ENCODE measurements around the gene DCDC2C.

Gene DCDC2C

GRCh38 chr2:3847397-3848052, 144.2 kb downstream of the DCDC2C start:
- in situ Hi-C loops (cut with HindIII; ENCODE audit: low pct_ligation_motif_present, low pct_unique_long_range_greater_than_20kb, low sequenced_read_pairs) = no loop called here
- DNase-seq = no peak

GRCh38 chr2:3848776-3849175, 145.4 kb downstream of the DCDC2C start:
- no peak for DNase-seq
- in situ Hi-C loops (cut with HindIII; ENCODE audit: low pct_ligation_motif_present, low pct_unique_long_range_greater_than_20kb, low sequenced_read_pairs) = no loop called here

GRCh38 chr2:3849213-3849612, 145.8 kb downstream of the DCDC2C start:
- no peak for DNase-seq
- in situ Hi-C loops (cut with HindIII; ENCODE audit: low pct_ligation_motif_present, low pct_unique_long_range_greater_than_20kb, low sequenced_read_pairs) = no loop called here

GRCh38 chr2:3857576-3857975, 154.2 kb downstream of the DCDC2C start:
- in situ Hi-C loops (cut with HindIII; ENCODE audit: low pct_ligation_motif_present, low pct_unique_long_range_greater_than_20kb, low sequenced_read_pairs) = no loop called here
- DNase-seq = no peak

GRCh38 chr2:3864943-3865865, 161.8 kb downstream of the DCDC2C start:
- no peak for DNase-seq
- in situ Hi-C loops (cut with HindIII; ENCODE audit: low pct_ligation_motif_present, low pct_unique_long_range_greater_than_20kb, low sequenced_read_pairs) = no loop called here

DNA sequence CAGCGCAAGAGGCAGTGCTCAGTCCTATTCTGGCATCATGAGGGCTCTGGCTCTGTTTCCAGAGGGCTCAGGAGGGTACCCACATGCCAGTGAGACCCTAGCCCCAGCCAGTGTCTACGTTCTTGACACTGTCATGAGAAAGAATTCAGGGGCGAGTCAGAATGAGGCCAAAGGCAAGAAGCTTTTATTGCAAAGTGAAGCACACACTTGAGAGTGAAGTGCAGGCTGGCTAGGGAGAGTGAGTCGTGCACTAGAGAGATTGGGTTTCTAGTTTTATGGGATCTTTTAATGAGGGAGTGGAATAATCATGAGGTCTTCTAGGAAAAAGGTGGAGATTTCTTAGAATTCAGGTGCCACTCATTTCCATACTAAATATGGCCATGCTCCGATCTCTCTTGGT, 164.1 kb downstream of the DCDC2C start:
- no peak for DNase-seq
- in situ Hi-C loops (cut with HindIII; ENCODE audit: low pct_ligation_motif_present, low pct_unique_long_range_greater_than_20kb, low sequenced_read_pairs) = no loop called here

GRCh38 chr2:3868012-3868805, 164.8 kb downstream of the DCDC2C start:
- no peak for DNase-seq
- in situ Hi-C loops (cut with HindIII; ENCODE audit: low pct_ligation_motif_present, low pct_unique_long_range_greater_than_20kb, low sequenced_read_pairs) = no loop called here

DNA sequence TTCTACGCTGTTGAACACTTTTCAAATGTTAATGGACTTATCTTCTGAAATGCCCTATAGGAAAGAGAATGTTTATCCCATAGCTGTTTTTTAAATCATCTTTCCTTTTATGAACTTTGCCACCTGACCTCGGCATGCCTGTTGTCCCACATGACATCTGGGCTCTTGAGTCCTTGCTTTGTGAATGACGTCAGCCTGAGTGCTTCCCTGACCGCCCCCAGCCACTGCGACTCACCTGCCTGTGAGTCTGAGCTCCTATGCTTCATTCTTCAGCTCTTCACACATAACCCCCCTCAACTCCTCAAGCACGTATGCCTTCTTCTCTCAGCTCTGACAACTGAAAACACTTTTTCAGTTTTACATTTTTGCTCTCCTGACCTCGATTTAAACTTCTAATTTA, 166.8 kb downstream of the DCDC2C start:
- in situ Hi-C loops (cut with HindIII; ENCODE audit: low pct_ligation_motif_present, low pct_unique_long_range_greater_than_20kb, low sequenced_read_pairs) = no loop called here
- DNase-seq = no peak

DNA sequence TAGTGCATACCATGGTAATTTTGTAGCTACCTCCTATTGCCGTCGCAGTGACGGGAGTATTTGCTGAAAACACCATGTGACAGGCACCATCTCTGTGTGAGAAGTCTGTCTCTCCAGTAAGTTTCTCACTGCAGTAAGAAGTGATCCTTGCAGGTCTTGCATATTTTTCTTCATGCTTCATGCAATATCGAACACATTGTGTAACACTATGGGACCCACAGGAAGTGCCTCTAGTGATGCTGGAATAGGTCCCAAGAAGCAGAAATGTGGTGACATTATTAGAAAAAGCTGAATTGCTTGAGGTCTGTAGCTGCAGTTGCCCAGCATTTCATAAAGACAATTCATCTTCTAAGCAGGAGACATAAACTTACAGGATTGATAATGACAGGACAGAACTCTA, 167.6 kb downstream of the DCDC2C start:
- in situ Hi-C loops (cut with HindIII; ENCODE audit: low pct_ligation_motif_present, low pct_unique_long_range_greater_than_20kb, low sequenced_read_pairs) = no loop called here
- DNase-seq = no peak

DNA sequence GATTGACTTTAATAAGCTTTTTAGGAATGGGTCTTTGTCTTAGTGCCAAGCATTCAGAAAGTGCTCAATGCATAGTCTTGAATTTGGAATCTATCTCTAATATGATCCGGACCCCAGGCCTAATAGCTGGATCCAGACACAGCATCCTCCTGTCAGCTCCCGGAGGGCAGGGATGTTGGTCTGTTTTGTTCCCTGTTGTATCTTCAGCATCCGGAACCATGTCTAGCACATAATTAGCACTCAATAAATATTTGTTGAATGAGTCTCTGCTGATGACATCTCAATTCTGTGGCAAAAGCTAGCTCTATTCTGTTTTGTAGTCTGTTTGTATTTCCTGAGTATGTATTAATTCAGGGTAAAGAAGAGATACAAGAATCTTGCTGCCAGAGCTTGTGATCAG, 169.1 kb downstream of the DCDC2C start:
- in situ Hi-C loops (cut with HindIII; ENCODE audit: low pct_ligation_motif_present, low pct_unique_long_range_greater_than_20kb, low sequenced_read_pairs) = no loop called here

DNA sequence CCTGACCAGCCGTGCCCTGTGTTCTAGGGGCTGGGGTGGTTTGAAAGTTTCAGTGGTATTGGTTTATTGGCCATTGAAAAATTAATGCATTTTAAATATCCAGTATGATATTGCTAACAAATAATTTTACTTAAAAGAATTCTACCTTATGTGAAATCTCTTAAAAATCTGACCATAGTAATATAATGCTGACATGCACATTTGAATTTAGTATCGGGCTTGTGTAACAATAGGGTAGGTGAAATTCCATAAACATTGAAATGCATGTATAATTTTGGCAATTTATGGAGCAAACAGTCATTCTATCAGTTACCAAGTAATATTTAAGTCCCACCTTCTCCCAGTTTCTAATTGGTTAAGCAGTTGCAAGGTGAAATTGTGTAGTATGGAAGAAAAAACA, 170.5 kb downstream of the DCDC2C start:
- in situ Hi-C loops (cut with HindIII; ENCODE audit: low pct_ligation_motif_present, low pct_unique_long_range_greater_than_20kb, low sequenced_read_pairs) = no loop called here
- no peak for DNase-seq

More for the DNA sequence above, 169.1 kb downstream of the DCDC2C start:
- DNase-seq = no peak

DNA sequence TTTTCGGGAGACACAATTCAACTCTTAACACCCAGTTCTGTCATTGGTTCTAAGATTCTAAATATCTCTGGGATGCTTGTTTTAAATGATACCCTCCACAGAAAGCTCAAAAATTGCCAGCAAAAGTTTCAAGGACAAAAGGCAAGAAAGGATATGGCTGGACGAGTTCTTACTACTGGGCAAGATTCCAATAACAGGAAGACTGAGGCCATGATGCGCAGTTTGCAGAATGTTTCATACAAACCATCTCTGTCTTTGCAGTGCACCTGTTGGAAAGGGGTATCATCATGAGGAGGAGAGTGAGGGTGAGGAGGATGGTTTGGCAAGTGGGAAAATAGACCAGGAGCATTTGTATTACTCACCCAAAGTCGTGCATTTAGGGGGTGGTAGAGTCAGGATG, 172.8 kb downstream of the DCDC2C start:
- in situ Hi-C loops (cut with HindIII; ENCODE audit: low pct_ligation_motif_present, low pct_unique_long_range_greater_than_20kb, low sequenced_read_pairs) = no loop called here
- DNase-seq = no peak

DNA sequence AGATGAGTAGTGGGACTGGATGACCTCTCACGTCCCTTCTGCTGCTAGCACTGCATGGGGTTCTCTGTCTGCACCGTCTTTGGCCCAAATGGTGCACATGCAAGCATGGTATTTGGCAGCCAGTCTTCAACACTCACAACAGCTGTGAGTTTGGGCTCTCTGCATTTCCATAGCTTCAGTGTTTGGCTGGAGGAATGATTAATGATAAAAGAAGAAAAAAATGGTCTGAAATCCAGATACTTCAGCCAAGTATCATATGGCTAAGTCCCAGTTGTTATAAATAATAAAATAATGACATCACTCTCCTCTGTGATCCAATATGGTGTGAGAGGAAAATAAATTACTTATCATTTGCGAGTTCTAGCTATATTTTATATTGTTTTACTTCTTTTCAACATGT, 173.3 kb downstream of the DCDC2C start:
- in situ Hi-C loops (cut with HindIII; ENCODE audit: low pct_ligation_motif_present, low pct_unique_long_range_greater_than_20kb, low sequenced_read_pairs) = no loop called here
- DNase-seq = no peak

- in situ Hi-C loops (cut with HindIII; ENCODE audit: low pct_ligation_motif_present, low pct_unique_long_range_greater_than_20kb, low sequenced_read_pairs) = no loop called here
- DNase-seq = no peak
These were observed 182.6 kb downstream of the DCDC2C start for GRCh38 chr2:3885629-3886628.

DNA sequence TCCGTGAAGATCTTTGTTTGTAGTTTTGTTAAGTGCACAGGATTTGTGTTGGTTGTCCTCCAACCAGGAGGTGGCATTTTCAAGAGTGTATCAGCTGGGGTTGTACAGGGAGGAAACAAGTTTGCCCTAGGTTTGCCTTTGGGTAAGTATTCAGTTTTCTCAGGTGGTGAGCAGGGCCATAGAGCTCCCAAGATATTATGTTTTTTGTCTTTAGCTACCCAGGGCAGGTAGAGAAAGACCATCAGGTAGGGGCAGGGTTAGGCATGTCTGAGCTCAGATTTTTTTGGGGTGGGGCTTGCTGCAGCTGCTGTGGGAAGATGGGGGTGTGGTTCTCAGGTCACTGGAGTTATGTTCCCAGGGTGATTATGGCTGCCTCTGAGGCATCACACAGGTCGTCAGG, 191.6 kb downstream of the DCDC2C start:
- in situ Hi-C loops (cut with HindIII; ENCODE audit: low pct_ligation_motif_present, low pct_unique_long_range_greater_than_20kb, low sequenced_read_pairs) = no loop called here
- DNase-seq = no peak

All from ACHN (cell line).